HuH-7 (cell line): ENCODE measurements around the gene ZKSCAN4.

Source experiments
- DNase-seq: peaks from one replicate; pipeline ENCODE4 v3.0.0; 2011; ENCODE audit warnings: low spot score

ZKSCAN4 gene

GRCh38 chr6:28248916-28249315 lies 3.2 kb downstream of the ZKSCAN4 start:
- DNase-seq: no peak

GRCh38 chr6:28245206-28245941 lies 6.7 kb downstream of the ZKSCAN4 start:
- DNase-seq: no peak

GRCh38 chr6:28243946-28244345 lies 8.1 kb downstream of the ZKSCAN4 start:
- no peak for DNase-seq

GRCh38 chr6:28240471-28240870 lies 11.6 kb downstream of the ZKSCAN4 start:
- no peak for DNase-seq

- DNase-seq: no peak
These were observed 12.4 kb downstream of the ZKSCAN4 start for GRCh38 chr6:28239636-28240035.

- DNase-seq: no peak
These were observed 16.1 kb downstream of the ZKSCAN4 start for GRCh38 chr6:28235912-28236452.

- DNase-seq: no peak
These were observed 19.3 kb downstream of the ZKSCAN4 start for GRCh38 chr6:28232785-28233184.

GRCh38 chr6:28226460-28226859 lies 25.6 kb downstream of the ZKSCAN4 start:
- no peak for DNase-seq

GRCh38 chr6:28225056-28225834 lies 26.8 kb downstream of the ZKSCAN4 start, which contains the start of gene ZSCAN9:
TSS of gene ZSCAN9 (plus strand) at chr6:28225275. CDS start at chr6:28227085, 1,810 bp downstream.
- DNase-seq: peak; percentile 60

- no peak for DNase-seq
These were observed 27.7 kb downstream of the ZKSCAN4 start for GRCh38 chr6:28224131-28225055.

GRCh38 chr6:28220257-28221133 lies 31.6 kb downstream of the ZKSCAN4 start:
- DNase-seq: no peak

GRCh38 chr6:28218312-28219248 lies 33.5 kb downstream of the ZKSCAN4 start:
- peak; percentile 60 for DNase-seq

GRCh38 chr6:28217890-28218289 lies 34.2 kb downstream of the ZKSCAN4 start:
- DNase-seq: no peak

- DNase-seq: no peak
These were observed 36.6 kb downstream of the ZKSCAN4 start for GRCh38 chr6:28215425-28215824.

GRCh38 chr6:28213213-28213523 lies 38.9 kb downstream of the ZKSCAN4 start:
- no peak for DNase-seq

- no peak for DNase-seq
These were observed 39.4 kb downstream of the ZKSCAN4 start for GRCh38 chr6:28212510-28213212.

GRCh38 chr6:28211840-28212509 lies 40.1 kb downstream of the ZKSCAN4 start:
- DNase-seq: no peak

GRCh38 chr6:28209753-28210535 lies 42.1 kb downstream of the ZKSCAN4 start:
- no peak for DNase-seq
